Dermis microvascular lymphatic vessel endothelial cell (primary cell): ENCODE data around the gene MGAT5. TPM values are rescaled to one million over a fixed set of nuclear protein-coding genes. Genes with fewer than 3 reads are reported as not detected.

Source experiments
- DNase-seq, 2 donors: peaks; one replicate each; pipeline versions ENCODE4 v3.0.0 to v3.0.0-alpha.2; 2010; ENCODE audit warnings: low read depth in 2 of 2
- total RNA-seq: library from RNA; depleted of rRNA; stranded (reverse); fragments of >200 nt; gene quantifications from 2 replicates; pipeline ENCODE4 v1.2.1, GENCODE V29; 2014

MGAT5 gene
- total RNA-seq, 1 donor from 2014 or later = 82.4 TPM

GRCh38 chr2:134333646-134334189 lies 79.8 kb downstream of the MGAT5 start:
- DNase-seq = peak; percentile 27 to 63

- no peak for DNase-seq
These were observed 80.9 kb downstream of the MGAT5 start for GRCh38 chr2:134334542-134335353.

DNA sequence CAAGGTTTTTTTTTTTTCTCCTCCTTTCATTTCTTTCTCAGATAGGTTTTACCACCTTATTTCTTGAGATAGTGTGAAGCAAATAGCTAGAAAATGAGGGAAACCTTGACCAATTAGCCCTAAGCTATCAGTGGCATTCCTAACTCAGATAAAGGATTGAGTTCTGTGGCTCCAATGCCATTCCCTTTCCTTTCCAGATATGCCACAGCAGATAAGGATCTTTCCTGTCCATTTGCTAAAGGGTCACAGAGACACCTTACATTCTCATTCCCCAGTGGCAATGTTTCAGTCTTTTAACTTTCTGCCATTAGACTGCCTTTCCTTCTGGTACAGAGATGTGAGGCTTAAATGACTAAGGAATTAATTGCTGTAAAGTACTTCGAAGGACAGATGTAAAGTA lies 81.7 kb downstream of the MGAT5 start:
- no peak for DNase-seq

- no peak for DNase-seq
These were observed 82.5 kb downstream of the MGAT5 start for GRCh38 chr2:134336352-134336751.

- DNase-seq = no peak
These were observed 83.0 kb downstream of the MGAT5 start for GRCh38 chr2:134336921-134337320.

- no peak for DNase-seq
These were observed 83.8 kb downstream of the MGAT5 start for GRCh38 chr2:134337631-134338030.

GRCh38 chr2:134338208-134338607 lies 84.3 kb downstream of the MGAT5 start:
- DNase-seq = no peak

DNA sequence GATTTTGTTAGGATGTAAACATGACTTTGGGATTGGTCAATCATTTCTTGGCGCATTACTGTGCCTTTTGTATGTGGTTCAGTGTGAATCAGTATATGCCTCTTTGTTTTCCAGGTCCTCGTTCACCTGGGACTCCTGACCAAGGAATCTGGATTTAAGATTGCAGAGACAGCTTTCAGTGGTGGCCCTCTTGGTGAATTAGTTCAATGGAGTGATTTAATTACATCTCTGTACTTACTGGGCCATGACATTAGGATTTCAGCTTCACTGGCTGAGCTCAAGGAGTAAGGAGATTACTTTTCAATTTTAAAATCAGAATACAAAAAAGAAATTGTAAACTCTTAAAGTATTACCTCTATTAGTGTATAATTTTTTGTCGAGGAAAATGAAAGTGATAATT lies 87.6 kb downstream of the MGAT5 start:
- peak in 1 of 2 donors; percentile 52 for DNase-seq

GRCh38 chr2:134344954-134345697 lies 91.3 kb downstream of the MGAT5 start:
- no peak for DNase-seq

DNA sequence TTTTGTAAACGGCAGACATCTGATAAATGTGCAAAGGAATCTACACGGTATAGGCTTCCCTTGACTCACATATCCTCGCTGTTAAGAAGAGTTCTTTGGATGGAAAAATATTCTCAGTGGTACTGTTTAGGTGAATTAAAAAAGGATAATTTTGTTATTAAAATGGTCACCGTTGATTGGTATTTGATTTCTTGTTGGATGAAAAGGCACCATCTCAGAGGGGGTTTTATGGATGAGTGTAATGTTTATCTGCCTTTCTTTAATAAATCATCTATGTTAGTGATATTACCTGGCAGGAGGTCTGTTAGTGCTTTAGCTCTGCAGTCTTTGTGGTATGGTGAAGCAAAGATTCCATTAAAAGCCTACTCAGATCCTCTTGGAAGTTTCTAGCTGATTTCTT lies 92.3 kb downstream of the MGAT5 start:
- DNase-seq = no peak

GRCh38 chr2:134347756-134348155 lies 93.9 kb downstream of the MGAT5 start:
- no peak for DNase-seq

DNA sequence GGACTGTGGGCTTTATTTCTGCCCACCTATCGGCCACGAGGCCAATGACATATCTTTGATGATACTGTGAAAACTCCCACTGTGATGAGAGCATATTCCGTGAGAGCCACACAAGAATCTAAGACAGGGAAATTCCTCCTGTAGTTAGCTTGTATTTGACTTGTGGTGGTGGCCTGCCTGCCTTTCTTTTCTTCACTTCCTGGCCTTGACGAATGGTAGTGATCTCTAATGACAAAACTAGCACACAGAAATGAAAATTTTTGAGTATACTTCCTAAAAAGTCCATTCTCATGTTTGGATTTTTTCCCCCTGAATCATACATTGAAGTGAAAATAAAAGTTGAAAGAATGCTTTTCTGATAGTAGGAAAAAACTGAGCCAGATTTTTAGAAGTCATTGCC lies 94.4 kb downstream of the MGAT5 start:
- no peak for DNase-seq

- no peak for DNase-seq
These were observed 94.9 kb downstream of the MGAT5 start for GRCh38 chr2:134348760-134349159.

DNA sequence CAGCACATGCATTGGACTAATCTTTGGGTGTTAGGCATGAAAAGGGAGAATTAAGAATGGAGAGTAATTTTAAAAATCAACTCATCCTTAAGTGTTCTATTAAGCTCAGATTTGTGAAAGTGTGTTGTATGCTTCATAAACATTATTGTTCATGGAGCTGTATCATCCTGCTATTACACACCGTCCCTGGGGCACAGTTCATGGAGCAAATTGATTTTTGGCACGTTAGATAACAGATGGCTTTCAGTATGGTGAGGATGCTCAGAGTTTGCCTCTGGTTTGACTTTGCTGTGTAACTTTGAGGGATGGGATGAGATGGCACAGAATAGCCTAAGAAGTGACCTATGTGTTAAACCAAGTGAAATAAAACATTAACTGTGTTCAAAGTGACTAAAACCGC lies 97.1 kb downstream of the MGAT5 start:
- DNase-seq = no peak

DNA sequence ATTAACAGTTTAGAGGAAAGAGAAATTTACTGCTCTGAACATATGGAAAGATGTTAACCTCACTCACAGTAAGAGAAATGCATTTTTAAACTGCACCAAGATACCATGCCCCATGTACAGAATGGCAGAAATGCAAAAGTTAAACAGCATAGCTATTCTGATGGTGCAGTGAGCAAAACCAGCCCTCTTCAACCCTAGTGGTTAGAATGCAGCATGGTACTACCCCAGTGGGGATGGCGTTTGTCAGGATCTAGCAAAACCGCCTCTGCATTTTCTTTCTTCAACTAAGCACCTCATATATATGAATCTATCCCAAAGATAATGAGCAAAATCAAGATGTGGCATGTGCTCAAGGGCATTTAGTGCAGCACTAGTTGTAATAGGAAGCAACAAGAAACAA lies 98.0 kb downstream of the MGAT5 start:
- DNase-seq = no peak

- no peak for DNase-seq
These were observed 99.0 kb downstream of the MGAT5 start for GRCh38 chr2:134352844-134353243.

DNA sequence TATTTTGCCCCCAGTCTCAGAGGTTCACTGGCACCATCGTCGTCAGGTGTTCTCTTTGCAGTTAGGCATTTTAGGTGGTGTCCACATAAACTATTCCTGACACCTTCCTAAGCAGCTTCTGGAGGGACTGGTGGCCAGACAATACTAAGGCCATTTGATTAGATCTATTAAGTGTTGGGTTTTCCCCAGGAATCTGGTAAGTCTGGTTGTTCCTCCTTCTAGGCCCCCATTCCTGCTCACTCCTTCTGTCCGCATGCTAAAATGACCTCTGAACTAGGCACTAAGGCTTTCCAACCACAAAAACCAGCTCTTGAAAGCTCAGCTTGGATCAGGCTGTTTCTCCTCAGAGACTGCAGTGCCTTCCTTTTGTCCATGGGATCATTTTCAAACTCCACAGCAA lies 100.7 kb downstream of the MGAT5 start:
- DNase-seq = no peak

- no peak for DNase-seq
These were observed 103.9 kb downstream of the MGAT5 start for GRCh38 chr2:134357814-134358213.

DNA sequence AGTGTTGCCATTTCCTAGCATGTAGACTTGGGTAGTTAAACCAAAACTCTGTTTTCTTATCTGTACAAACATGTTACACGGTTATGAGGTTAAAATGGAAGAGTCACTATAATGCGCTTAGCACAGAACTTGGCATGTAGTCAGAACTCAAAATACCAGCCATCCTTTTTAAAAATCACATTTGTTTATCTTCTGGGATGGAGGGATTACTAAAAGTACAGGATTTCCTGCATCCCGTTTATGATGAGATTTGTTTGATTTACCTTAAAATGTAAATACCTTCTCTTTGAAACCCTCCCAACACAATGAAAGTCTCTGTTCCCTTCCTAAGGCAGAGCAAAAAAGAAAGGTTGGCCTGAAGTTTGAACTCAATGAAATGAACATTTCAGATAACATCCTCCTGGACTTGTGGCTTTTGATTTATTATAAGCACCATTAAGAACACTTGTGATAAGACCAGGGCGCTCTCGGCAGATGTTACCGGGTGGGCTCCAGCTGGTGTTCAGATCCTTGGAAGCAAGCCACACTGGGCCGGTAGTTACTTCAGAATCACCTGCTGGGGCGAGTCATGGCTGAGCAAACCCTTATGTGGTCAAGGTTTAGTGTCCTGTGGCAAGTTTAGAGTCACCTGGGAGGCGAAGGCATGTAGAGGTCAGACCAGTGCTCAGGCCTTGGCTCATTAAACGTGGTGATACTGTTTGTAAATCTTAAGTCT lies 105.7 kb downstream of the MGAT5 start:
- peak; percentile 16 to 52 for DNase-seq

DNA sequence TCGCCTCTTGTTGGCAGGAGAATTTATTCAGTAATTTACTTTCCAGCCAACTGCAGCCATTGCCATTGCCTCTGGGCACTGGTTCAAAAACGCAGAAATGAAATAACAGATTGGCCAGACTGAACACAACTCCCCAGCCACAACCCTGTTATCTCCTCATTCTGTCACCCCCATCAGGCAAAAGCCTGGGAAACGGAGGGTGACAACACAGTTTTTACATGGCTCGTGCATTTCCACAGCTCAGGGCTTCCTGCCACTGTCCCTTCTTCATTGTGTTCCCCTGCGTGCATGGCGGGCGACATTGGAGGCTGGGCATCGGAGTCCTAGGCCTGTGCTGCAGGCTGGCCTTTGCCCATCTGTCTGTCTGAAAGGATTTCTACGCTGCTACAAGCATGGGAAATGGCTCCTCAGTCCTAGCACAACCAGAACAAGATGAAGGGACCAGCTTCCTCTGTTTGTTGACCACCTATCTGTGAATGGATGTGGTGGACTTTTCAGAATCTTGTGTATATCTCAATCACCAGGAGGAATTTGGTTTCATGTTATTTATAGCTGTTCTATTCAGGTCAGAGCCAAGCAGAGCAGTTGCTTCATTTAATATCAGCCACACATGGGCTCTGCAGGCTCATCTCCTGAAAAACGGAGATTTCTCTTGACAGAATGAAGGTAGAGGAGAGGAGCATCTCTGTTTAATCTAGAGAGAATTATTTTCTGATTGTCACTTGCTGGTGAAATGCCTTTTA lies 107.0 kb downstream of the MGAT5 start:
- peak in 1 of 2 donors; percentile 64 for DNase-seq

DNA sequence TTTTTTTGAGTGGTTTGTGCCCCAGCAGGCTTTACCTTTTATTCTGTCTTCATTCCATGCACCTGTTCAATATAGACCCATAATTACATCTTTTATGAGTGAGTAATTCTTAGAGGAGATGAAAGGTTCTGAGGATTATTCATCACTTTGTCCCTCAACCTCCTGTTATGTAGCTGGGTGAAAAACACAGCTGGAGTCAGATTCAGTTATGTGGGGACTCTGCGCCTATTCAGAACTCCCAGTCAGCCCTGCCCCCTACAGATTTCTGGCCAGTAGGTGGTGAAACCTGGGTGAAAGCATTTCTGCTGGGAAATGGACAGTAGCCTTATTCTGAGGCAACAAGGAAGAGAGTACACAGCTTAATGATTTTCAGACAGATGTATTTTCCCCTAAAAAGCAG lies 107.8 kb downstream of the MGAT5 start:
- no peak for DNase-seq
